Upper lobe of left lung (tissue), 6 donors: ENCODE data around the gene UBAP2. TPM values are rescaled to one million over a fixed set of nuclear protein-coding genes. Genes with fewer than 3 reads are reported as not detected.
"Not testable (repeated sequence)": the region's sequence is repeated elsewhere in the genome, so short reads cannot be mapped to it uniquely, and the experiment has no call there.

Source experiments
- ATAC-seq, 2 donors: fragments of 200-7000 bp; cut with Tn5 transposase; one replicate each; pipeline ENCODE4 v1.9.1; 2022; ENCODE audit warnings: mild to moderate bottlenecking in 2 of 2, moderate library complexity in 2 of 2; ENCODE audit not compliant: low FRiP score in 2 of 2
- DNase-seq, 2 donors: peaks; one replicate each; pipeline ENCODE4 v3.0.0-alpha.2; 2019 to 2020
- H3K27ac ChIP-seq, 4 donors: fragments of 200-600 bp; sonication (generic); one replicate each; pipeline ENCODE4 v1.5.1; 2016 to 2019
- H3K27me3 ChIP-seq, 4 donors: fragments of 200-600 bp; sonication (generic); one replicate each; pipeline ENCODE4 v1.5.1; 2017 to 2019
- H3K36me3 ChIP-seq, 4 donors: fragments of 200-600 bp; sonication (generic); one replicate each; pipeline ENCODE4 v1.5.1; 2016 to 2019
- H3K4me1 ChIP-seq, 4 donors: fragments of 200-600 bp; sonication (generic); one replicate each; pipeline ENCODE4 v1.5.1; 2018 to 2019
- H3K4me3 ChIP-seq, 4 donors: fragments of 200-600 bp; sonication (generic); one replicate each; pipeline ENCODE4 v1.5.1; 2017 to 2019; ENCODE audit warnings: mild to moderate bottlenecking in 2 of 4, moderate library complexity in 1 of 4
- H3K9me3 ChIP-seq, 4 donors: fragments of 200-600 bp; sonication (generic); one replicate each; pipeline ENCODE4 v1.5.1; 2018 to 2019
- CTCF ChIP-seq, 6 experiments: fragments of 450-650 bp in 4 of 6; fragments of 200-600 bp in 2 of 6; sonication (generic) in 2 of 6; IDR thresholded peaks; one replicate each; pipeline ENCODE4 v1.5.1; 2016 to 2019; ENCODE audit warnings: antibody characterized with exemption in 6 of 6
- EP300 ChIP-seq, 4 donors: sonication (generic); formaldehyde crosslinking; IDR thresholded peaks; one replicate each; pipeline ENCODE4 v1.5.1; 2017; ENCODE audit warnings: antibody characterized with exemption in 4 of 4, control low read depth in 2 of 4
- POLR2A ChIP-seq, 4 donors: fragments of 450-650 bp; IDR thresholded peaks; one replicate each; pipeline ENCODE4 v1.5.1; 2016 to 2017; ENCODE audit warnings: antibody characterized with exemption in 4 of 4, mild to moderate bottlenecking in 2 of 4
- POLR2AphosphoS5 ChIP-seq, 2 donors: sonication (generic); formaldehyde crosslinking; IDR thresholded peaks; one replicate each; pipeline ENCODE4 v1.5.1; 2017; ENCODE audit warnings: antibody characterized with exemption in 2 of 2
- WGBS, 2 donors: methylation state at CpG; one replicate each; pipeline ENCODE4 v1.1.5; 2017 to 2018; 5-methylcytosine and 5-hydroxymethylcytosine counted together
- total RNA-seq, 6 donors: library from RNA; depleted of rRNA in 4 of 6; stranded (reverse); fragments of >200 nt in 4 of 6; gene quantifications; one replicate each; pipeline versions ENCODE4 v1.1.0 to v1.2.1, GENCODE V29; 2016 to 2021
- donor health status: DM: no; HTN: no; CAD: no; lungs with moderate emphysema.
- donor health status: DM: no; HTN: yes; CAD: no; lungs with severe emphysema.

Gene UBAP2
- total RNA-seq, 6 donors from 2014 or later: 22.3 to 48.2 (median 35.3) TPM

GRCh38 chr9:33972698-33973097, 76.0 kb downstream of the UBAP2 start:
- Histone ChIP-seq H3K9me3 (no peaks in the 10 kb centered on the region), H3K4me3 (no peak overlapping the region), H3K36me3 (peaks cover 6 to 32% (median 11%) of the 10 kb centered on the region in 4 donors), H3K4me1 (no peaks in the 10 kb centered on the region), H3K27me3 (no peaks in the 10 kb centered on the region), H3K27ac (no peak overlapping the region)
- 81 to 85% methylated on average over 2 of the region's 2 CpGs for WGBS, 2 donors
- TF ChIP-seq POLR2A (IDR thresholded peaks at IDR 0.05): no peak
- no peak for TF ChIP-seq CTCF (IDR thresholded peaks at IDR 0.05)
- no peak for TF ChIP-seq POLR2AphosphoS5 (IDR thresholded peaks at IDR 0.05)
- TF ChIP-seq EP300 (IDR thresholded peaks at IDR 0.05): no peak
- DNase-seq (no peak), ATAC-seq (no peak)

- ATAC-seq (no peak), DNase-seq (no peak)
- H3K4me1 ChIP-seq: no peaks in the 10 kb centered on the region
- WGBS, 2 donors: 95% methylated on average over 2 of the region's 2 CpGs
- H3K9me3 ChIP-seq: no peaks in the 10 kb centered on the region
- no peak overlapping the region for H3K4me3 ChIP-seq
- TF ChIP-seq POLR2AphosphoS5 (IDR thresholded peaks at IDR 0.05) (no peak), CTCF (IDR thresholded peaks at IDR 0.05) (no peak), POLR2A (IDR thresholded peaks at IDR 0.05) (no peak), EP300 (IDR thresholded peaks at IDR 0.05) (no peak)
- no peaks in the 10 kb centered on the region for H3K27me3 ChIP-seq
- H3K27ac ChIP-seq: no peak overlapping the region
- H3K36me3 ChIP-seq: peaks cover 0 to 29% (median 3%) of the 10 kb centered on the region in 4 donors
Measured at GRCh38 chr9:33964086-33964768, 84.5 kb downstream of the UBAP2 start.

GRCh38 chr9:33962468-33962867, 86.2 kb downstream of the UBAP2 start:
- WGBS, 2 donors: 85 to 96% methylated on average over 7 of the region's 7 CpGs
- not testable (repeated sequence) for DNase-seq, H3K4me1 ChIP-seq, H3K27ac ChIP-seq, H3K27me3 ChIP-seq, ATAC-seq, H3K9me3 ChIP-seq, H3K4me3 ChIP-seq
- H3K36me3 ChIP-seq: peaks cover 0 to 34% (median 6%) of the 10 kb centered on the region in 4 donors

GRCh38 chr9:33959725-33960124, 89.0 kb downstream of the UBAP2 start:
- Histone ChIP-seq H3K9me3 (no peaks in the 10 kb centered on the region), H3K27ac (no peak overlapping the region), H3K36me3 (peaks cover 0 to 42% (median 17%) of the 10 kb centered on the region in 4 donors), H3K4me1 (no peaks in the 10 kb centered on the region), H3K27me3 (no peaks in the 10 kb centered on the region), H3K4me3 (no peak overlapping the region)
- DNase-seq (no peak), ATAC-seq (no peak)
- no peak for TF ChIP-seq EP300 (IDR thresholded peaks at IDR 0.05)
- 94 to 97% methylated on average over 2 of the region's 2 CpGs for WGBS, 2 donors

- DNase-seq (no peak), ATAC-seq (no peak)
- Histone ChIP-seq H3K36me3 (peaks cover 0 to 61% (median 24%) of the 10 kb centered on the region in 4 donors), H3K27me3 (no peaks in the 10 kb centered on the region), H3K27ac (no peak overlapping the region), H3K9me3 (no peaks in the 10 kb centered on the region), H3K4me1 (no peaks in the 10 kb centered on the region), H3K4me3 (no peak overlapping the region)
- TF ChIP-seq POLR2AphosphoS5 (IDR thresholded peaks at IDR 0.05) (no peak), EP300 (IDR thresholded peaks at IDR 0.05) (no peak), CTCF (IDR thresholded peaks at IDR 0.05) (no peak), POLR2A (IDR thresholded peaks at IDR 0.05) (no peak)
- 81 to 95% methylated on average over 4 of the region's 4 CpGs for WGBS, 2 donors
Measured at GRCh38 chr9:33956544-33956943, 92.1 kb downstream of the UBAP2 start.

- Histone ChIP-seq H3K4me3 (no peak overlapping the region), H3K4me1 (no peaks in the 10 kb centered on the region), H3K27ac (no peak overlapping the region), H3K36me3 (peaks cover 4 to 59% (median 18%) of the 10 kb centered on the region in 4 donors), H3K9me3 (no peaks in the 10 kb centered on the region), H3K27me3 (no peaks in the 10 kb centered on the region)
- WGBS, 2 donors: 79 to 82% methylated on average over 2 of the region's 2 CpGs
- ATAC-seq: no peak
- no peak for DNase-seq
- TF ChIP-seq EP300 (IDR thresholded peaks at IDR 0.05) (no peak), POLR2AphosphoS5 (IDR thresholded peaks at IDR 0.05) (no peak), POLR2A (IDR thresholded peaks at IDR 0.05) (no peak), CTCF (IDR thresholded peaks at IDR 0.05) (no peak)
Measured at GRCh38 chr9:33952066-33952465, 96.6 kb downstream of the UBAP2 start.
